ENCODE data around the gene SHROOM3.

SHROOM3 gene

GRCh38 chr4:76802236-76803021 is 367.4 kb downstream of the SHROOM3 start:
- H3K4me3 ChIP-seq (ENCODE audit: low read depth, low read length): no peak overlapping the region
- no peak for DNase-seq (ENCODE audit: low read depth)
- TF ChIP-seq POLR2A (IDR thresholded peaks at IDR 0.05; ENCODE audit: extremely low read depth, insufficient read length) (no peak), CTCF (IDR thresholded peaks at IDR 0.05; ENCODE audit: low read depth, low read length) (no peak), MYC (IDR thresholded peaks at IDR 0.05; ENCODE audit: low read depth, low read length) (no peak), MAX (IDR thresholded peaks at IDR 0.05; ENCODE audit: low read depth, low read length) (no peak)

- no peak for DNase-seq (ENCODE audit: low read depth)
- TF ChIP-seq MAX (IDR thresholded peaks at IDR 0.05; ENCODE audit: low read depth, low read length): no peak
- no peak for TF ChIP-seq CTCF (IDR thresholded peaks at IDR 0.05; ENCODE audit: low read depth, low read length)
- no peak for TF ChIP-seq POLR2A (IDR thresholded peaks at IDR 0.05; ENCODE audit: extremely low read depth, insufficient read length)
- no peak for TF ChIP-seq MYC (IDR thresholded peaks at IDR 0.05; ENCODE audit: low read depth, low read length)
- no peak overlapping the region for H3K4me3 ChIP-seq (ENCODE audit: low read depth, low read length)
These were observed 368.5 kb downstream of the SHROOM3 start for GRCh38 chr4:76803522-76803921.

GRCh38 chr4:76804096-76804495 is 369.1 kb downstream of the SHROOM3 start:
- TF ChIP-seq MAX (IDR thresholded peaks at IDR 0.05; ENCODE audit: low read depth, low read length) (no peak), MYC (IDR thresholded peaks at IDR 0.05; ENCODE audit: low read depth, low read length) (no peak), CTCF (IDR thresholded peaks at IDR 0.05; ENCODE audit: low read depth, low read length) (no peak), POLR2A (IDR thresholded peaks at IDR 0.05; ENCODE audit: extremely low read depth, insufficient read length) (no peak)
- no peak overlapping the region for H3K4me3 ChIP-seq (ENCODE audit: low read depth, low read length)
- DNase-seq (ENCODE audit: low read depth): no peak

- DNase-seq (ENCODE audit: low read depth): no peak
- no peak for TF ChIP-seq MYC (IDR thresholded peaks at IDR 0.05; ENCODE audit: low read depth, low read length)
- TF ChIP-seq POLR2A (IDR thresholded peaks at IDR 0.05; ENCODE audit: extremely low read depth, insufficient read length): no peak
- TF ChIP-seq MAX (IDR thresholded peaks at IDR 0.05; ENCODE audit: low read depth, low read length): no peak
- no peak for TF ChIP-seq CTCF (IDR thresholded peaks at IDR 0.05; ENCODE audit: low read depth, low read length)
- no peak overlapping the region for H3K4me3 ChIP-seq (ENCODE audit: low read depth, low read length)
These were observed 371.3 kb downstream of the SHROOM3 start for GRCh38 chr4:76806346-76806745.

GRCh38 chr4:76806757-76807156 is 371.7 kb downstream of the SHROOM3 start:
- DNase-seq (ENCODE audit: low read depth): no peak
- TF ChIP-seq POLR2A (IDR thresholded peaks at IDR 0.05; ENCODE audit: extremely low read depth, insufficient read length) (no peak), MYC (IDR thresholded peaks at IDR 0.05; ENCODE audit: low read depth, low read length) (no peak), CTCF (IDR thresholded peaks at IDR 0.05; ENCODE audit: low read depth, low read length) (no peak), MAX (IDR thresholded peaks at IDR 0.05; ENCODE audit: low read depth, low read length) (no peak)
- no peak overlapping the region for H3K4me3 ChIP-seq (ENCODE audit: low read depth, low read length)

All from NB4 (cell line).